T-cell (primary cell): ENCODE measurements around the gene PPP1R9B. TPM values are rescaled to one million over a fixed set of nuclear protein-coding genes. Genes with fewer than 3 reads are reported as not detected.

Experiments
- ATAC-seq, 4 experiments: fragments of 200-7000 bp in 3 of 4; fragments of 150-1000 bp in 1 of 4; cut with Tn5 transposase; replicated peaks in 1 of 4; 1 replicate in 3 of 4; 2 replicates in 1 of 4; pipeline ENCODE4 v1.10.0; 2021; ENCODE audit warnings: moderate library complexity in 3 of 4, mild to moderate bottlenecking in 2 of 4, moderate number of reproducible peaks in 1 of 4
- CTCF ChIA-PET, 2 donors: fragments of 300-600 bp; sonication (Branson Sonifier 250); formaldehyde crosslinking; loops; one replicate each; lab custom pipeline; 2022; ENCODE audit warnings: antibody characterized with exemption in 2 of 2; lab: Charles Lee
- POLR2A ChIA-PET, 2 donors: fragments of 300-600 bp; sonication (Branson Sonifier 250); formaldehyde crosslinking; loops; one replicate each; lab custom pipeline; 2022; ENCODE audit warnings: antibody characterized with exemption in 2 of 2; lab: Charles Lee
- DNase-seq, 35 experiments: peaks; one replicate each; pipeline versions ENCODE4 v3.0.0 to v3.0.0-alpha.2; 2013 to 2023
- H3K27ac ChIP-seq: one replicate; pipeline ENCODE4 v1.5.1; 2013; ENCODE audit warnings: low read length
- H3K27me3 ChIP-seq, 2 experiments: replicated peaks in 1 of 2; 1 replicate in 1 of 2; 2 replicates in 1 of 2; pipeline versions ENCODE4 v1.6.1 to v1.7.0; 2013; ENCODE audit warnings: low read length in 1 of 2, mixed read lengths in 1 of 2; ENCODE audit not compliant: control insufficient read depth in 2 of 2, insufficient read depth in 2 of 2; ENCODE audit errors: extremely low read depth in 1 of 2
- H3K36me3 ChIP-seq, 2 donors: 1 replicate in 1 of 2; 2 replicates in 1 of 2; pipeline versions ENCODE4 v1.6.1 to v1.7.0; 2013; ENCODE audit warnings: low read length in 1 of 2; ENCODE audit not compliant: control insufficient read depth in 2 of 2, insufficient read depth in 1 of 2; ENCODE audit errors: extremely low read depth in 1 of 2
- H3K4me1 ChIP-seq, 2 experiments: 1 replicate in 1 of 2; 2 replicates in 1 of 2; pipeline versions ENCODE4 v1.6.1 to v1.7.0; 2013; ENCODE audit warnings: low read length in 2 of 2, mixed read lengths in 1 of 2; ENCODE audit not compliant: insufficient read depth in 2 of 2, control insufficient read depth in 1 of 2; ENCODE audit errors: extremely low read depth in 1 of 2
- H3K4me3 ChIP-seq, 2 donors: 1 replicate in 1 of 2; 2 replicates in 1 of 2; pipeline versions ENCODE4 v1.5.1 to v1.7.0; 2013; ENCODE audit warnings: mild to moderate bottlenecking in 2 of 2, low read length in 1 of 2, moderate library complexity in 1 of 2; ENCODE audit not compliant: control insufficient read depth in 1 of 2; ENCODE audit errors: extremely low read depth in 1 of 2
- H3K9me3 ChIP-seq: 2 replicates; pipeline ENCODE4 v1.7.0; 2013
- H3K27ac Mint-ChIP-seq, 2 donors: one replicate each; pipeline ENCODE4 v1.8.0; 2020 to 2021; ENCODE audit warnings: mild to moderate bottlenecking in 2 of 2, mixed read lengths in 2 of 2
- H3K27me3 Mint-ChIP-seq, 2 donors: one replicate each; pipeline ENCODE4 v1.8.0; 2021 to 2022; ENCODE audit warnings: mixed read lengths in 2 of 2
- H3K36me3 Mint-ChIP-seq: one replicate; pipeline ENCODE4 v1.8.0; 2021; ENCODE audit warnings: mixed read lengths
- H3K4me1 Mint-ChIP-seq, 3 donors: one replicate each; pipeline ENCODE4 v1.8.0; 2020 to 2022; ENCODE audit warnings: mixed read lengths in 3 of 3, mild to moderate bottlenecking in 1 of 3
- H3K4me3 Mint-ChIP-seq, 3 donors: one replicate each; pipeline ENCODE4 v1.8.0; 2020 to 2022; ENCODE audit warnings: mild to moderate bottlenecking in 3 of 3, mixed read lengths in 3 of 3, moderate library complexity in 3 of 3
- H3K9me3 Mint-ChIP-seq, 3 donors: one replicate each; pipeline ENCODE4 v1.8.0; 2020 to 2022; ENCODE audit warnings: mixed read lengths in 3 of 3
- WGBS: methylation state at CpG from one replicate; pipeline ENCODE4 v1.1.5; 2013; ENCODE audit warnings: missing lambda C conversion rate; ENCODE audit not compliant: insufficient coverage; 5-methylcytosine and 5-hydroxymethylcytosine counted together
- total RNA-seq, 35 experiments: library from RNA in 6 of 35; stranded (reverse) in 6 of 35; fragments of 120-200 nt in 1 of 35; gene quantifications; one replicate each; pipeline versions ENCODE4 v1.2.1 to v1.2.4 and lab custom pipeline; 2013 to 2026

The PPP1R9B gene
- total RNA-seq, 5 donors from 2014 or later (not counting 1 experiment from before 2014, with no cell fraction given) = 69.5 to 95.9 (median 91.3) TPM

DNA sequence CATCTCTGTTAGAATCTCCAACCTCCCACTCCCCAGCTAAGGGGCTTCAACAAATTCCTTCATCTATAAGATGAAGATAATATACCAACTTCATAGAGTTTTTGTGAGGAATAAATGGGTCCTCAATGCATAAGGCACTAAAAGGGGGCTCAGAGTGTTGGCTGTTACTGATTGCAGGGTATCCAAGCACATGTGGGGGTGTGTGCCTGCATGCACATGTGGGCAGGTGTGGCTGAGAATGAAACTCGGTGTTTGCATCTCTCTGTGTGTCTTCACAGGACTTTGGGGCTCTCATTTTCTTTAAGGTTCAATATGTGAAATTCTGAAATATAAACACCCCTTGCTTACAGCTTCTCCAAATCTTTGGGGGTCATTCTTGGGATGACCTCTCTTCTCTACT lies 4.1 kb upstream of the PPP1R9B start:
- no peak for ATAC-seq
- ChIA-PET POLR2A (no interaction called here), CTCF (interaction anchor here (0.6 to 1.0 kb wide), 3 partner anchors 14 to 104 kb away, joined by 3 to 4 read pairs (median 3); no protein-coding TSS in a partner anchor)
- no peaks in the 10 kb centered on the region for H3K36me3 Mint-ChIP-seq
- Histone ChIP-seq H3K4me3 (no peak overlapping the region), H3K9me3 (no peaks in the 10 kb centered on the region), H3K4me1 (peaks cover 2 to 34% of the 10 kb centered on the region in 2 experiments), H3K27ac (no peak overlapping the region), H3K36me3 (no peaks in the 10 kb centered on the region), H3K27me3 (no peaks in the 10 kb centered on the region)
- no peak for DNase-seq
- no CpG with 5 or more reads among the region's 1 CpG for WGBS
- H3K4me3 Mint-ChIP-seq = no peak overlapping the region
- H3K4me1 Mint-ChIP-seq = peaks cover 24 to 39% (median 34%) of the 10 kb centered on the region in 3 donors
- no peaks in the 10 kb centered on the region for H3K27me3 Mint-ChIP-seq
- H3K9me3 Mint-ChIP-seq = no peaks in the 10 kb centered on the region
- peak overlapping the region; percentile 70 to 88 for H3K27ac Mint-ChIP-seq

- no peak overlapping the region for H3K27ac ChIP-seq
Measured at GRCh38 chr17:50153650-50154575, 3.4 kb upstream of the PPP1R9B start.

DNA sequence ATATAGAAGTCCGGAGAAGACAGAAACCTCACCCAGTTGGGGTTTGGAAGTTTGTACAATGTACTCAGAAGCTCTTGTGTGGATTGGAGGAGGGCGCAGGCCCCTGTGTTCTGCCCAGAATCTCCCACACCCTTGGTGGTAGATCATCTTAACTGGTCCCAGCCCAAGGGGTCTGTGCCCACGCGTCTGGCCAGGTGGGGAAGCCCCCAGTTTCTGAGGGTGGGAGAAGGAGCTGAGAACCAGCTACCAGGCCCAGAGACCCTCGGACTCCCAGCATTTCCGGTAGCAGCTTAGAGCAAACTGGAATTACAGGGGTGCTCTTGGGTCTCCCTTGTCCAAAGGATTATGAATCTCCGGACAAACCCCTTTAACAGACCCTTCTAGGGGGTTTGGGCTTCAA lies 2.3 kb upstream of the PPP1R9B start:
- DNase-seq (no peak), ATAC-seq (no peak)
- no peaks in the 10 kb centered on the region for H3K36me3 ChIP-seq
- H3K4me3 Mint-ChIP-seq = no peak overlapping the region
- no peaks in the 10 kb centered on the region for H3K9me3 ChIP-seq
- H3K4me1 ChIP-seq = peaks cover 8 to 39% of the 10 kb centered on the region in 2 experiments
- H3K4me3 ChIP-seq = no peak overlapping the region
- H3K27me3 ChIP-seq = no peaks in the 10 kb centered on the region
- ChIA-PET CTCF (interaction anchor here (1.0 to 2.7 kb wide), 5 partner anchors 9 to 35 kb away, joined by 4 to 26 read pairs (median 5); no protein-coding TSS in a partner anchor), POLR2A (no interaction called here)
- H3K27ac ChIP-seq = peak overlapping the region; percentile 44
- peak overlapping the region; percentile 91 to 94 for H3K27ac Mint-ChIP-seq
- no peaks in the 10 kb centered on the region for H3K27me3 Mint-ChIP-seq
- H3K4me1 Mint-ChIP-seq = peaks cover 24 to 37% (median 34%) of the 10 kb centered on the region in 3 donors
- no peaks in the 10 kb centered on the region for H3K9me3 Mint-ChIP-seq
- no peaks in the 10 kb centered on the region for H3K36me3 Mint-ChIP-seq
- 100% methylated on average over 1 of the region's 7 CpGs for WGBS

More at GRCh38 chr17:50153650-50154575, 3.4 kb upstream of the PPP1R9B start:
- ATAC-seq (no peak), DNase-seq (no peak)
- Mint-ChIP-seq H3K27me3 (no peaks in the 10 kb centered on the region), H3K27ac (peak overlapping the region; percentile 70 to 88), H3K4me3 (no peak overlapping the region), H3K9me3 (no peaks in the 10 kb centered on the region), H3K4me1 (peaks cover 24 to 39% (median 34%) of the 10 kb centered on the region in 3 donors), H3K36me3 (no peaks in the 10 kb centered on the region)
- ChIA-PET CTCF (interaction anchor here (0.6 to 1.0 kb wide), 3 partner anchors 14 to 105 kb away, joined by 3 to 4 read pairs (median 3); no protein-coding TSS in a partner anchor), POLR2A (no interaction called here)
- Histone ChIP-seq H3K9me3 (no peaks in the 10 kb centered on the region), H3K36me3 (no peaks in the 10 kb centered on the region), H3K4me1 (peaks cover 2 to 38% of the 10 kb centered on the region in 2 experiments), H3K27me3 (no peaks in the 10 kb centered on the region), H3K4me3 (no peak overlapping the region)
- 90% methylated on average over 12 of the region's 16 CpGs for WGBS

DNA sequence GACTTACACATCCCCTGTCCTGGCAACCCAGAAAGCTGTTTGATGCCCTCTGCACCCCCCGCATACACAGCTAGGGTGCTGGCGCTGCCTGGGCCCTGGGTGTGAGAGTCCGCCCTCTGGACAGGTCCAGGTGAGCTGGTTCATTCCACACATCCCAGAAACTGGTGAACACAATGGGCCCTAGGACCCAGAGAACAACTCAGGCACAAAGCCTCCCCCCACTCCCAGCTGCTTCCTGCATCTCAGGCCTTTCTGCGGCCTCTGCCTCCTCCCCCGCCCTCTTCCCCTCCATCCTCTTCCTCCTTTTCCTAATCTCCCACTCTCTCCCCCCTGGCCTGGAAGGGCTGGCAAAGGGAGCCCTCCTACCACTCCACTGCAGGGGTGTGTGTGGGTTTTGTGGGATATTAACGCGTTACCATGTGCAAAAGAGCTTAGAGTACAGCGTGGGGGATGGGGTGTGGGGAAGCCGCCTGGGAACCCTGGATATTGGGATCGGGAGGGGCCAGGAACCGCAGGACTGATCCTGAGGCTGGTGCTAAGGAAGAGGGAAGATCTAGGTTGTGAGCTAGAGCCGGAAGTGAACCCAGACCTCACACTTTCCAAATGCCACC lies 1.6 kb upstream of the PPP1R9B start:
- no peaks in the 10 kb centered on the region for H3K27me3 Mint-ChIP-seq
- WGBS = no CpG with 5 or more reads among the region's 12 CpGs
- H3K36me3 ChIP-seq = no peaks in the 10 kb centered on the region
- no peaks in the 10 kb centered on the region for H3K36me3 Mint-ChIP-seq
- peak overlapping the region; percentile 46 to 82 for H3K4me3 ChIP-seq
- peak overlapping the region; percentile 82 to 96 (median 87) for H3K4me3 Mint-ChIP-seq
- no peaks in the 10 kb centered on the region for H3K9me3 Mint-ChIP-seq
- peak overlapping the region; percentile 44 for H3K27ac ChIP-seq
- ChIA-PET POLR2A (interaction anchor here in 1 of 2 donors (0.5 kb wide), 1 partner anchor 388 kb away, joined by 13 read pairs; the partner anchor contains the start of gene FAM117A), CTCF (interaction anchor here (0.6 to 2.7 kb wide), 8 partner anchors 9 to 97 kb away, joined by 3 to 26 read pairs (median 4); partner anchors contain the start of gene PDK2 (in 1 of the 2))
- DNase-seq (peak in 11 of 35 experiments; percentile 33 to 64 (median 48)), ATAC-seq (peak in 2 of 4 experiments; percentile 24)
- no peaks in the 10 kb centered on the region for H3K27me3 ChIP-seq
- H3K9me3 ChIP-seq = no peaks in the 10 kb centered on the region
- peaks cover 29 to 40% (median 37%) of the 10 kb centered on the region in 3 donors for H3K4me1 Mint-ChIP-seq
- peak overlapping the region; percentile 91 to 94 for H3K27ac Mint-ChIP-seq
- peaks cover 15 to 45% of the 10 kb centered on the region in 2 experiments for H3K4me1 ChIP-seq

GRCh38 chr17:50151041-50151936 lies 812 bp upstream of the PPP1R9B start:
- Histone ChIP-seq H3K9me3 (no peaks in the 10 kb centered on the region), H3K36me3 (peaks cover 0 to 2% of the 10 kb centered on the region in 2 donors), H3K4me3 (peak overlapping the region; percentile 62 to 82), H3K27me3 (no peaks in the 10 kb centered on the region), H3K4me1 (peaks cover 22 to 53% of the 10 kb centered on the region in 2 experiments), H3K27ac (peak overlapping the region; percentile 67)
- Mint-ChIP-seq H3K9me3 (no peaks in the 10 kb centered on the region), H3K4me1 (peaks cover 37 to 46% (median 44%) of the 10 kb centered on the region in 3 donors), H3K27ac (peak overlapping the region; percentile 88 to 94), H3K27me3 (no peaks in the 10 kb centered on the region), H3K36me3 (no peaks in the 10 kb centered on the region), H3K4me3 (peak overlapping the region; percentile 82 to 96 (median 87))
- peak; percentile 66 to 74 (median 68) for ATAC-seq
- ChIA-PET CTCF (interaction anchor here (0.6 to 2.7 kb wide), 12 partner anchors 10 to 762 kb away, joined by 3 to 26 read pairs (median 4); partner anchors contain the start of gene PDK2 (in 1 of the 2)), POLR2A (interaction anchor here in 1 of 2 donors (0.6 kb wide), 1 partner anchor 395 kb away, joined by 9 read pairs; no protein-coding TSS in a partner anchor)
- 2% methylated on average over 22 of the region's 40 CpGs for WGBS
- DNase-seq = peak; percentile 64 to 89 (median 79)
